ENCODE data around the gene SSH2.

DNA sequence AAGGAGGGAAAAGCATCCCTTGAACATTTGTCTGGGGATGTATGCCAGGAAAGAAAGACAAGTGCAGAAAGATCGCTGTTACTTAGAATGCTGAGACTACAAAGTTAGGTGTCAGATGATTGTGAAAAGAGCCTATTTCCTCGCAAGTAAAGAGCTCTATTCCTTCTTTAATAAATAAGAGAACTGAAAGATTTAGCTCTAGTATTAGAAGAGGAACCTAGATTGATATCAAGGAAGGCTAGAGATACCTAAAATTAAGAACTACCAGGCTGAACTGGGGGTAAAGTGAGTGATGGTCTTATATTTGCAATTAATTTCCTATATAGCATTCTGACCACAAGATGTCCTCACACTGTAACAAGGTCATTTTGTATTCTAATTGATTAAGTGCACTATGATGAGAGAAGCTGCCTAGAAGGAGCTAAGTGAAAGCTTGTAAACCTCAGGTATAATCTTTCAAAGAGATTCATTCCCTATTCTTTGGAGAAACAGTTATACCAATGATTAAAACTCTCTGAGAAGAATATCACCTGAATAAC is 62.3 kb downstream of the SSH2 start:
- TF ChIP-seq, protein P1, sequence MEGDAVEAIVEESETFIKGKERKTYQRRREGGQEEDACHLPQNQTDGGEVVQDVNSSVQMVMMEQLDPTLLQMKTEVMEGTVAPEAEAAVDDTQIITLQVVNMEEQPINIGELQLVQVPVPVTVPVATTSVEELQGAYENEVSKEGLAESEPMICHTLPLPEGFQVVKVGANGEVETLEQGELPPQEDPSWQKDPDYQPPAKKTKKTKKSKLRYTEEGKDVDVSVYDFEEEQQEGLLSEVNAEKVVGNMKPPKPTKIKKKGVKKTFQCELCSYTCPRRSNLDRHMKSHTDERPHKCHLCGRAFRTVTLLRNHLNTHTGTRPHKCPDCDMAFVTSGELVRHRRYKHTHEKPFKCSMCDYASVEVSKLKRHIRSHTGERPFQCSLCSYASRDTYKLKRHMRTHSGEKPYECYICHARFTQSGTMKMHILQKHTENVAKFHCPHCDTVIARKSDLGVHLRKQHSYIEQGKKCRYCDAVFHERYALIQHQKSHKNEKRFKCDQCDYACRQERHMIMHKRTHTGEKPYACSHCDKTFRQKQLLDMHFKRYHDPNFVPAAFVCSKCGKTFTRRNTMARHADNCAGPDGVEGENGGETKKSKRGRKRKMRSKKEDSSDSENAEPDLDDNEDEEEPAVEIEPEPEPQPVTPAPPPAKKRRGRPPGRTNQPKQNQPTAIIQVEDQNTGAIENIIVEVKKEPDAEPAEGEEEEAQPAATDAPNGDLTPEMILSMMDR (IDR thresholded peaks at IDR 0.05) = peak; percentile 50
- TF ChIP-seq IRF3 (IDR thresholded peaks at IDR 0.05; ENCODE audit: low read depth, low read length) (no peak), CHD2 (IDR thresholded peaks at IDR 0.05; ENCODE audit: low read length, partially characterized antibody) (no peak), USF2 (IDR thresholded peaks at IDR 0.05; ENCODE audit: borderline replicate concordance, low read depth, low read length) (no peak), EP300 (IDR thresholded peaks at IDR 0.05; ENCODE audit: borderline replicate concordance in 1 of 2, low read depth in 1 of 2, low read length in 1 of 2) (no peak), POLR2AphosphoS5 (IDR thresholded peaks at IDR 0.05; ENCODE audit: low read depth, low read length) (no peak), USF1 (IDR thresholded peaks at IDR 0.05; ENCODE audit: borderline replicate concordance, low read depth) (no peak), EZH2phosphoT487 (IDR thresholded peaks at IDR 0.05; ENCODE audit: borderline replicate concordance, low read depth) (no peak), RFX5 (IDR thresholded peaks at IDR 0.05; ENCODE audit: low read length) (no peak)

Measured in SK-N-SH (cell line).